ENCODE measurements around the gene VWCE. TPM values are rescaled to one million over a fixed set of nuclear protein-coding genes. Genes with fewer than 3 reads are reported as not detected.
"Not testable (repeated sequence)": the region's sequence is repeated elsewhere in the genome, so short reads cannot be mapped to it uniquely, and the experiment has no call there.

VWCE gene
- total RNA-seq, 2 experiments from 2014 or later = 0.79 to 5.5 TPM

DNA sequence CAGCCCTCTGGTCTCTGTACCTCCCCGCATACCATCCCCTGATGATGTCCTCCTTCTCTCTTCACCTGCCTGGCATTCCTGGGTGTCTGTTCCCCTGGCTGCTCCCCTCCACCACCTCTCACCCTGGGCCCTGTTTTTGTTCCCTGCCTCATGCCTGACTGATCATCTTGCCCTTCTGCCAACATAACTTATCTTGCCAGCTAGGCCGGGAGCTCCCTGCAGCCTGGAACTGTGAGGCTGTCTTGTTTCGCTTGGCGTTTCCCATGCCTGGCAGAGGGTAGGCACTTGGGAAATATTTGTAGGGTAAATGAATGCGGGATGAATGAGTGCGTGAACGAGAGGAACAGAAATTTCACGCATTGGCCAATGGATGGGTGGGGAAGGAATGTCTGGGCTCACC, 45.9 kb downstream of the VWCE start:
- H3K79me2 ChIP-seq (ENCODE audit: insufficient read depth, low read depth, low read length); BruUV-seq (replicated peaks); H3K27ac ChIP-seq (ENCODE audit: low read depth, low read length, poor library complexity, severe bottlenecking); DNase-seq (ENCODE audit: low spot score); H3K9me3 ChIP-seq (ENCODE audit: low read length); H2AFZ ChIP-seq (ENCODE audit: low read length); H3K9me2 ChIP-seq (ENCODE audit: insufficient read depth, low read length); CTCF ChIA-PET (ENCODE audit: unreplicated experiment); H3K4me1 ChIP-seq (ENCODE audit: insufficient read depth, low read length, poor library complexity, severe bottlenecking); H3K4me2 ChIP-seq (ENCODE audit: low read length); H4K20me1 ChIP-seq (ENCODE audit: insufficient read depth, low read length); intact Hi-C loops (cut with micrococcal nuclease; ENCODE audit: unreplicated experiment); H3K36me3 ChIP-seq (ENCODE audit: insufficient read depth, low read length); H3K4me3 ChIP-seq (ENCODE audit: low read depth, low read length, poor library complexity, severe bottlenecking); POLR2A ChIA-PET: not testable (repeated sequence)

DNA sequence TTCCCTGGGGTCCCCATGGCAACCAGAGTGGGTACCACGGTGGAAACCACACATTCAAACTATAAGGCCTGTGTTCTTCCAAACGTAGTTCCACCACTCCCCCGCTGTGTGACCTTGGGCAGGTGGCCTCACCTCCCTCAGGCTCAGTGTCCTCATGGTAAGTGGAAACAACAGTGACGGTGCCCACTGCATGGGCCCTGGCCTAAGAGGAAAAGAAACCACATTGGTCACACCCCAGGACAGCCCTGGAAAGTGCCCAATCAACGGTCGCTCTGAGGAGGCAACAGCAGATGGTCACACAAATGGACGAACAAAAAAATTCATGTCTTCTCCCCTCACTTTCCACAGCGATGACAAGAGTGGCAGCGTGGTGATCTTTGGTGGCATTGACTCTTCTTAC, 47.0 kb downstream of the VWCE start:
- H3K9me3 ChIP-seq (ENCODE audit: low read length); H3K79me2 ChIP-seq (ENCODE audit: insufficient read depth, low read depth, low read length); H3K36me3 ChIP-seq (ENCODE audit: insufficient read depth, low read length); H3K4me1 ChIP-seq (ENCODE audit: insufficient read depth, low read length, poor library complexity, severe bottlenecking); intact Hi-C loops (cut with micrococcal nuclease; ENCODE audit: unreplicated experiment); H2AFZ ChIP-seq (ENCODE audit: low read length); H4K20me1 ChIP-seq (ENCODE audit: insufficient read depth, low read length); H3K27ac ChIP-seq (ENCODE audit: low read depth, low read length, poor library complexity, severe bottlenecking); BruUV-seq (replicated peaks); POLR2A ChIA-PET; DNase-seq (ENCODE audit: low spot score); H3K4me2 ChIP-seq (ENCODE audit: low read length); H3K4me3 ChIP-seq (ENCODE audit: low read depth, low read length, poor library complexity, severe bottlenecking); H3K9me2 ChIP-seq (ENCODE audit: insufficient read depth, low read length); CTCF ChIA-PET (ENCODE audit: unreplicated experiment): not testable (repeated sequence)

DNA sequence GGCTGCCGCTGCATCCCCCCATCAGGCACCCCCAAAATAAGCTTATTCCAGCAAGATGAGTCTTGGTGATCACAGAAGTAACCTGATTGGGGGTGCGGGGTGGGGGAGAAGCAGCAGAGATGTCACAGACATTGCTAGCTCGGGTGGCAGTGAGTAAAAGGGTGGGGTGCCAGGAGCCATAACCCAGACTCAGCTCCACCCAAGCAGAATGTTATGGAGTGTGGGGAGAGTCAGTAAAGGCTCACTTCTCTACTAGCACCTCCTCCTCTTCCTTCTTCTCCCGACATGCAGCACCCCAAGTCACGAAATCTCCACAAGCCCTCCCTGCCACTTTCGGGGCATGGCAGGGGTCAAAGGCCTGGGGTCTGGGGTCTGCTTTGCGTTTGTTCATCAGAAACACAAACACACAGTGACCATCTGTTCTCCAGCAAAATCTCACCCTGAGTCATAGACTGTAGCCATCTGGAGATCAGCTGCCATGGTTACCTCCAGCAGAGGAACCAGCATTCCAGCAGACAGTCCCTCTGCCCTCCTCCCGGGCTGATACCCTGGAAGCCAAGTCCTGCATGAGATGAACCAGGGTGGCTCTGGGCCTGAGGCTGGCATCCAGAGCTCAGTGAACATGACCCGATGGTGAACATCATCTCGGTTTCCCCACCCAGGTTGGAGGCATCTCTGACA, 49.7 kb downstream of the VWCE start:
- intact Hi-C loops (cut with micrococcal nuclease; ENCODE audit: unreplicated experiment); CTCF ChIA-PET (ENCODE audit: unreplicated experiment); DNase-seq (ENCODE audit: low spot score); H3K36me3 ChIP-seq (ENCODE audit: insufficient read depth, low read length); BruUV-seq (replicated peaks); H3K4me3 ChIP-seq (ENCODE audit: low read depth, low read length, poor library complexity, severe bottlenecking); H3K27ac ChIP-seq (ENCODE audit: low read depth, low read length, poor library complexity, severe bottlenecking); H3K79me2 ChIP-seq (ENCODE audit: insufficient read depth, low read depth, low read length); H3K9me3 ChIP-seq (ENCODE audit: low read length); H4K20me1 ChIP-seq (ENCODE audit: insufficient read depth, low read length); H3K9me2 ChIP-seq (ENCODE audit: insufficient read depth, low read length); H3K4me1 ChIP-seq (ENCODE audit: insufficient read depth, low read length, poor library complexity, severe bottlenecking); H2AFZ ChIP-seq (ENCODE audit: low read length); H3K4me2 ChIP-seq (ENCODE audit: low read length); POLR2A ChIA-PET: not testable (repeated sequence)

GRCh38 chr11:61241526-61241925, 53.6 kb downstream of the VWCE start:
- BruUV-seq (replicated peaks); DNase-seq (ENCODE audit: low spot score); intact Hi-C loops (cut with micrococcal nuclease; ENCODE audit: unreplicated experiment): not testable (repeated sequence)

DNA sequence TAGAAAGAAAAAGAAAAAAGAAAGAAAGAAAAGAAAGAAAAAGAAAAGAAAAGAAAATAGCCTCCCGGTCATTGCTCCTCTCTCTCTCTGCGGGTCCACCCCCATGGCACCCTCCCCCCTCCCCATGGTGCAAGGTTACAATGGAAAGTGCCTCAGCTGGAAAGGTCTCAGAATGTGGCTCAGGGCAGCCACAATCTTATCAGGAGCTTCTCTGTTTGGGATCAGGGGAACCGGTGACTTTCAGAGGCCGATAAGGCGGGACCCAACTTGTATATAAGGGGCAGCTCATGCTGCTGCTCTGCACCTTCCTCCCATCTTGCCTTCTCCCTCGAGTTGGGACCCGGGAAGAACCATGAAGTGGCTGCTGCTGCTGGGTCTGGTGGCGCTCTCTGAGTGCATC, 54.2 kb downstream of the VWCE start, which contains the start of gene PGA5:
PGA5 (plus strand) TSS at position 301 of the 400 bp plus-strand sequence; CDS start at position 353, 52 bp downstream.
- intact Hi-C loops (cut with micrococcal nuclease; ENCODE audit: unreplicated experiment); POLR2A ChIA-PET; BruUV-seq (replicated peaks); H3K36me3 ChIP-seq (ENCODE audit: insufficient read depth, low read length); H3K9me3 ChIP-seq (ENCODE audit: low read length); H3K27ac ChIP-seq (ENCODE audit: low read depth, low read length, poor library complexity, severe bottlenecking); CTCF ChIA-PET (ENCODE audit: unreplicated experiment); H3K4me1 ChIP-seq (ENCODE audit: insufficient read depth, low read length, poor library complexity, severe bottlenecking); H3K9me2 ChIP-seq (ENCODE audit: insufficient read depth, low read length); H3K4me3 ChIP-seq (ENCODE audit: low read depth, low read length, poor library complexity, severe bottlenecking); H4K20me1 ChIP-seq (ENCODE audit: insufficient read depth, low read length); H2AFZ ChIP-seq (ENCODE audit: low read length); H3K79me2 ChIP-seq (ENCODE audit: insufficient read depth, low read depth, low read length); DNase-seq (ENCODE audit: low spot score); H3K4me2 ChIP-seq (ENCODE audit: low read length): not testable (repeated sequence)

More at GRCh38 chr11:61241526-61241925, 53.6 kb downstream of the VWCE start:
- H3K9me2 ChIP-seq (ENCODE audit: insufficient read depth, low read length); H3K79me2 ChIP-seq (ENCODE audit: insufficient read depth, low read depth, low read length); H3K36me3 ChIP-seq (ENCODE audit: insufficient read depth, low read length); H3K27ac ChIP-seq (ENCODE audit: low read depth, low read length, poor library complexity, severe bottlenecking); H3K4me2 ChIP-seq (ENCODE audit: low read length); POLR2A ChIA-PET; H3K4me1 ChIP-seq (ENCODE audit: insufficient read depth, low read length, poor library complexity, severe bottlenecking); CTCF ChIA-PET (ENCODE audit: unreplicated experiment); H2AFZ ChIP-seq (ENCODE audit: low read length); H4K20me1 ChIP-seq (ENCODE audit: insufficient read depth, low read length); H3K9me3 ChIP-seq (ENCODE audit: low read length); H3K4me3 ChIP-seq (ENCODE audit: low read depth, low read length, poor library complexity, severe bottlenecking): not testable (repeated sequence)

DNA sequence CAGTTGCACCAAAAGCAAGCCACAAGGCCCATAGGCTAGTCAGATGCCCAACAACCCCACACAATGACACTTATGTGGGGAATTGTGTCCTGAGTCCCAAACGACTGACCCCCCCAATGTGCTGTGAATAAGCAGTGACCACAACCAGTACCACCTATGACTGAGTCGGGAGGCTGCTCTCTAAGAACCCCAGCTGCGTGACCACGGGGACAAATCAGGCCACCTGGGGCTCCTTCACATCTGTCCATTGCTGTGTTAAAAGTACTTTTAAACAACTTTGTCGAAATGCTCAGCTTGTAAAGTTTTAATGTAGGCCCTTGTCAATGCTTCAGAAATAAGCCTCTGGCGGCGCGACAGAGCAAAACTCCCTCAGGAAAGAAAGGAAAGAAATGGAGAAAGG, 54.8 kb downstream of the VWCE start:
- BruUV-seq (replicated peaks); H3K36me3 ChIP-seq (ENCODE audit: insufficient read depth, low read length); H3K9me2 ChIP-seq (ENCODE audit: insufficient read depth, low read length); H3K9me3 ChIP-seq (ENCODE audit: low read length); POLR2A ChIA-PET; H3K4me3 ChIP-seq (ENCODE audit: low read depth, low read length, poor library complexity, severe bottlenecking); H3K27ac ChIP-seq (ENCODE audit: low read depth, low read length, poor library complexity, severe bottlenecking); DNase-seq (ENCODE audit: low spot score); H3K4me1 ChIP-seq (ENCODE audit: insufficient read depth, low read length, poor library complexity, severe bottlenecking); H3K79me2 ChIP-seq (ENCODE audit: insufficient read depth, low read depth, low read length); CTCF ChIA-PET (ENCODE audit: unreplicated experiment); intact Hi-C loops (cut with micrococcal nuclease; ENCODE audit: unreplicated experiment); H2AFZ ChIP-seq (ENCODE audit: low read length); H3K4me2 ChIP-seq (ENCODE audit: low read length); H4K20me1 ChIP-seq (ENCODE audit: insufficient read depth, low read length): not testable (repeated sequence)

DNA sequence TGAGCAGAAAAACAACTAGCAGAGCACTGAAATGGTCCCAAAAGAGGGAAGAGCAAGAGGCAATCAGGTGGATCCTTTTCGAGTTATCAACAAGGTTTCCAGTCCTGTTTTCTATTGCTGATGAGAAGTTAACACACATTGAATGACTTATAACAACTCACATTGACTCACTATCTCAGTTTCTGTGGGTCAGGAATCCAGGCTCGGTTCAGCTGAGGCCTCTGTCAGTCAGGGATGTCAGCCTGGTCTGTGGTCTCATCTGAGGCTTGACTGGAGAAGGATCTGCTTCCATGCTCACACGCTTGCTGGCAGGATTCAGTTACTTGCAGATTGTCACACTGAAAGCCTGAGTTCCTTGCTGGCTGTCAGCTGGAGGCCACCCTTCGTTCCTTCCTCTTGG, 58.0 kb downstream of the VWCE start:
- intact Hi-C loops (cut with micrococcal nuclease; ENCODE audit: unreplicated experiment) = not testable (repeated sequence)

More for the DNA sequence above, 58.0 kb downstream of the VWCE start:
- H3K79me2 ChIP-seq (ENCODE audit: insufficient read depth, low read depth, low read length); POLR2A ChIA-PET; DNase-seq (ENCODE audit: low spot score); H3K9me2 ChIP-seq (ENCODE audit: insufficient read depth, low read length); CTCF ChIA-PET (ENCODE audit: unreplicated experiment); H3K4me2 ChIP-seq (ENCODE audit: low read length); BruUV-seq (replicated peaks); H2AFZ ChIP-seq (ENCODE audit: low read length); H3K27ac ChIP-seq (ENCODE audit: low read depth, low read length, poor library complexity, severe bottlenecking); H3K4me3 ChIP-seq (ENCODE audit: low read depth, low read length, poor library complexity, severe bottlenecking); H3K9me3 ChIP-seq (ENCODE audit: low read length); H3K36me3 ChIP-seq (ENCODE audit: insufficient read depth, low read length); H4K20me1 ChIP-seq (ENCODE audit: insufficient read depth, low read length); H3K4me1 ChIP-seq (ENCODE audit: insufficient read depth, low read length, poor library complexity, severe bottlenecking): not testable (repeated sequence)

Data from OCI-LY7 (cell line).